BJ (cell line): Measurements from ENCODE around the gene ZNF423. TPM values are rescaled to one million over a fixed set of nuclear protein-coding genes. Genes with fewer than 3 reads are reported as not detected.

Source experiments
- CTCF ChIA-PET: fragments of 350-600 bp; formaldehyde crosslinking; extraction: SDS; loops from one replicate; lab custom pipeline; 2021; ENCODE audit warnings: antibody characterized with exemption, inconsistent platforms; lab: Yijun Ruan, JAX
- POLR2A ChIA-PET: fragments of 300-600 bp; sonication (Branson Sonifier 250); formaldehyde crosslinking; extraction: SDS; loops from one replicate; lab custom pipeline; 2021; ENCODE audit warnings: antibody characterized with exemption; lab: Charles Lee
- DNase-seq: peaks from one replicate; pipeline ENCODE4 v3.0.0-alpha.2; 2011; ENCODE audit warnings: low read depth
- H3K27me3 ChIP-seq: 2 replicates; pipeline ENCODE4 v1.6.0; 2011; ENCODE audit warnings: low read length; ENCODE audit not compliant: control insufficient read depth, insufficient read depth
- H3K36me3 ChIP-seq: 2 replicates; pipeline ENCODE4 v1.5.1; 2011; ENCODE audit warnings: low read length; ENCODE audit not compliant: control insufficient read depth, insufficient read depth
- H3K4me3 ChIP-seq: 2 replicates; pipeline ENCODE4 v1.5.1; 2011; ENCODE audit warnings: low read depth, mild to moderate bottlenecking, control low read depth, low read length
- CTCF ChIP-seq: IDR thresholded peaks from 2 replicates; pipeline ENCODE4 v1.5.1; 2011; ENCODE audit warnings: low read depth, mild to moderate bottlenecking, control low read depth, inconsistent platforms, low read length, moderate library complexity; ENCODE audit not compliant: insufficient read depth
- polyA plus RNA-seq: library from polyadenylated mRNA; depleted of rRNA; stranded (reverse); fragments of >200 nt; gene quantifications from 2 replicates; pipeline ENCODE4 v1.2.3, GENCODE V29; 2011

Gene ZNF423
- polyA plus RNA-seq, 1 experiment: 0.22 TPM

DNA sequence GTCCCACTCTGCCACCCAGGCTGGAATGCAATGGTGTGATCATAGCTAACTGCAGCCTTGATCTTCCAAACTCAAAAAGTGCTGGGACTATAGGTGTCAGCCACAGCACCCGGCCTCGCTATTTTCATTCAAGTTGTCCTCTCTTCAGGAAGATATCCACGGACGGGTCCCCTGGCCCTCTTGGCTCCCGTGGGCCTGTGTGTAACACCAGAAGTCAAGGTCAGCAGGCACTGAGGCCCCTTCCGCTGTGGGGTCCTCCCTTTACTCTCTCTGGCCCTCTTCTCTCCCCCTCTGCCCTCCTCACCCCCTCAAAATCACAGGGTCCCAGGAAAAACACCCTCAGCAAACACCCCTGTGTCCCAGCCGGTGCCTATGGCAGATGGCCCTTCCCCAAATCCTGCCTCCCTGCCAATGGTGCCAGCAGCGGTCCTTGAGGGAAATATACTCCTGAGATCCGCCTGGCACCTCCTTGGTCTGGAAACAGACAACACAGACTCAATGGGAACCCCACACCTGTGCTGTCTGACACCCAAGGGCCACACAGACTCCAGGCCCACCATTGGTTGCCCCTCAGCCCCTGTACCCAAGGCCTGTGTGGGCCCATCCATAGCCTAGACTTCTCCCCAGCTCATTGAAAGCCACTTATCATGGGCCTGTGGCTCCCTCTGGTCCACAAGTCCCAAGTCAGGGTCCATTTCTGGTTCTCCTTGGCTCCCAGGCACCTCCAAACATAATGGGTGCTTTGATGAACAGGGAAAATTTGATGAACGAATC lies 221.5 kb downstream of the ZNF423 start:
- no peaks in the 10 kb centered on the region for H3K36me3 ChIP-seq
- no peak overlapping the region for H3K4me3 ChIP-seq
- no peaks in the 10 kb centered on the region; the same call in 1 of the 2 replicates for H3K27me3 ChIP-seq
- CTCF ChIA-PET: no interaction called here
- TF ChIP-seq CTCF: no peak
- no peak for DNase-seq
- POLR2A ChIA-PET: no interaction called here

DNA sequence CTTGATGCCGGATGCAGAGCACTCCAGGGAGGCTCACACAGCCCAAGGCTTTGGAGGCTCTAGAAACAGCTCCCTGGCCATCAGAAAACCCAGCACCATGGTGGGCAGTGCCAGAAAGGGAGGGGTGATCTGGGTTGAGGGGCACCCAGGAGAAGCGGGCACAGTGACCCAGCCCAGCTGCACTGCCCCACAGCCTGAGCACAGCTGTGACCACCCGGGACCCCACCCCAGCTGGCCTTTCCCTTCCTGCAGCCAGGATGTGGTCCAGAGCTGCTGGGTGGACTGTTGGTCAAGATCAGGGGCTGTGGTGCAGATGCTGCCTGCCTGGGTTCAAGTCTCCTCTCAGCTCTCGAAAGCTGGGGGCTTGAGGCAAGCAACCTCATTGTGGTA lies 223.1 kb downstream of the ZNF423 start:
- Histone ChIP-seq H3K36me3 (no peaks in the 10 kb centered on the region), H3K4me3 (no peak overlapping the region), H3K27me3 (no peaks in the 10 kb centered on the region; the same call in 1 of the 2 replicates)
- POLR2A ChIA-PET: no interaction called here
- TF ChIP-seq CTCF: no peak
- DNase-seq: no peak
- CTCF ChIA-PET: interaction anchor here (1.9 kb wide), 1 partner anchor 9 kb away, joined by 5 read pairs; no protein-coding TSS in a partner anchor

GRCh38 chr16:49632086-49632794 lies 223.7 kb downstream of the ZNF423 start:
- TF ChIP-seq CTCF: no peak
- no peaks in the 10 kb centered on the region for H3K36me3 ChIP-seq

GRCh38 chr16:49631187-49632041 lies 224.5 kb downstream of the ZNF423 start:
- ChIA-PET CTCF (interaction anchor here (1.1 to 1.9 kb wide), 3 partner anchors 8 to 20 kb away, joined by 3 to 5 read pairs (median 3); no protein-coding TSS in a partner anchor), POLR2A (no interaction called here)
- no peak for DNase-seq

More at GRCh38 chr16:49632086-49632794, 223.7 kb downstream of the ZNF423 start:
- Histone ChIP-seq H3K27me3 (no peaks in the 10 kb centered on the region; the same call in 1 of the 2 replicates), H3K4me3 (no peak overlapping the region)
- DNase-seq: no peak
- POLR2A ChIA-PET: no interaction called here
- CTCF ChIA-PET: interaction anchor here (1.1 to 1.9 kb wide), 3 partner anchors 7 to 20 kb away, joined by 3 to 5 read pairs (median 3); no protein-coding TSS in a partner anchor

More at GRCh38 chr16:49631187-49632041, 224.5 kb downstream of the ZNF423 start:
- no peak overlapping the region for H3K4me3 ChIP-seq
- no peaks in the 10 kb centered on the region; the same call in 1 of the 2 replicates for H3K27me3 ChIP-seq
- no peaks in the 10 kb centered on the region for H3K36me3 ChIP-seq
- no peak for TF ChIP-seq CTCF
